ENCODE measurements around the gene MT2A.

The MT2A gene

DNA sequence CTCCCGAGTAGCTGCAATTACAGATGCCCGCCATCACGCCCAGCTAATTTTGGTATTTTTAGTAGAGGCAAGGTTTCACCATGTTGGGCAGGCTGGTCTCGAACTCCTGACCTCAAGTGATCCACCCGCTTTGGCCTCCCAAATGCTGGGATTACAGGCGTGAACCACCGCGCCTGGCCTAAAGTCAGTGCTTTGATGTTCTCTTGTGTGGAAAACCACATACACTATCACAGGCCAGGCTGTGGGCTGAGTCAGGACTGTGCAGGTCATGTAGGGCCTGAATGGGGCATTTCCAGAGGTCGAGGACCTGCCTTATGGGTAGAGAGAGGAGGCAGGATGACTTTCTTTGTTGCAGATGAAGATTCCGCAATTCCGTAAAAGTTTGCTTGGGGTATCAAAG is 24.1 kb upstream of the MT2A start:
- Mint-ChIP-seq H3K4me3 (no peak overlapping the region), H3K4me1 (ENCODE audit: low read depth) (peaks cover 4% of the 10 kb centered on the region), H3K27ac (no peak overlapping the region), H3K27me3 (ENCODE audit: low read depth) (peaks cover 34% of the 10 kb centered on the region), H3K9me3 (no peaks in the 10 kb centered on the region), H3K36me3 (ENCODE audit: low read depth) (no peaks in the 10 kb centered on the region)
- no peak for DNase-seq (ENCODE audit: low spot score)

DNA sequence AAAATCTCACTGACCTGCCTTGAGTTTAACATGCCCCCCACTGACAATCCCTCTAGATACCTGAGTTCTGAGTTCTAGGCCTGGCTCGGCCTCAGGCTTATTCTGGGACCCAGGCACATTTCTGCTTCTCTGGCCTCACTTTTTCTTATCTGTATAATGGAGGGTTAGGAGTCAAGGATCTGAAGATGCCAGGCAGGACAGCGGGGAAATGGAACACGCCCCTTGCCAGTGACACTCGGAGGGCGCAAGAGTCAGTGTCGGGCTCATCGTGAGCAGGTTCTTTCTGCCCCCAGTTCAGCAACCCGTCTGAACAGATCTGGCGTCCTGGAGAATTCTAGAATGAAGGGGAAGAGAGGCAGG is 19.6 kb upstream of the MT2A start:
- Mint-ChIP-seq H3K27me3 (ENCODE audit: low read depth) (peaks cover 41% of the 10 kb centered on the region), H3K4me3 (peak overlapping the region; percentile 87), H3K4me1 (ENCODE audit: low read depth) (peaks cover 18% of the 10 kb centered on the region), H3K36me3 (ENCODE audit: low read depth) (no peaks in the 10 kb centered on the region), H3K27ac (no peak overlapping the region), H3K9me3 (no peaks in the 10 kb centered on the region)
- no peak for DNase-seq (ENCODE audit: low spot score)

DNA sequence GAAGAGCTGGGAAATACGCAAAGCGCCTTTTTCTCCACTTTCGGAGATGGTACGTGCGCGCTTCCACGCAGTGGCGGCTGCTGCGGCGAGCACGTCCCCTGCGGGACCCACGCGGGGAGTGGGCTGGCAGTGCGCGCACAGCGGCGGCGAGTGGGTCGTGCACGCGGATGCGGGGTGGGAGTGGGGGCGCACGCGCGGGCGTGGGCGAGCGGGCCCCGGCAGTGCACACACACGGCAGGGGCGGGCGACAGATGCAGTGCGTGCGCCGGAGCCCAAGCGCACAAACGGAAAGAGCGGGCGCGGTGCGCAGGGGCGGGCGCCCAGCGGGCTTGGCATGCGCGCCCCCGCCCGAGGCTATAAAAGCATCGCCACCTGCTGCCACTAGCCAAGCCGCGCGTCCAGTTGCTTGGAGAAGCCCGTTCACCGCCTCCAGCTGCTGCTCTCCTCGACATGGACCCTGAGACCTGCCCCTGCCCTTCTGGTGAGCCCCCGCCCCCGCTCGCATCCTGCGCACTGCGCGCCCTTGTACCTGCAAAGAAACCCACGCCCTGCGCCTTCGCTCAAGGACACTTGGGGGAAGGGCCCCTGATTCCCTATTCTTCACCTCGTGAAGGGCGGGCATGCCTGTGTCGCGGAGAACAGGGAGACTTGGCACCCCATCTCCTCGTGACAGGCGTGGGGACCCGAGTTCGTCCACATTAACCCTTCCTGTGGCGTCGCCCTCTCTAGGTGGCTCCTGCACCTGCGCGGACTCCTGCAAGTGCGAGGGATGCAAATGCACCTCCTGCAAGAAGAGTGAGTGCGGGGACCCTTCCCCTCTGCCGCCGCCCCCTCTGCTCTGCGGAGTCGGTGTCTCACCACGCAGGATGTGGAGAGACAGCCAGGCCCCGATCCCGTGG is 19.0 kb upstream of the MT2A start, which contains the start of gene MT3:
Gene MT3 (plus strand): TSS at position 388 of the 899 bp plus-strand sequence. CDS start 63 bp downstream, at position 451.
- peaks cover 19% of the 10 kb centered on the region for H3K4me1 Mint-ChIP-seq (ENCODE audit: low read depth)
- peak within 1 kb of the TSS; percentile 87 for H3K4me3 Mint-ChIP-seq
- no peaks in the 10 kb centered on the region for H3K36me3 Mint-ChIP-seq (ENCODE audit: low read depth)
- H3K27ac Mint-ChIP-seq, result peak within 1 kb of the TSS; percentile 43
- peaks cover 38% of the 10 kb centered on the region for H3K27me3 Mint-ChIP-seq (ENCODE audit: low read depth)
- peak; percentile 38 for DNase-seq (ENCODE audit: low spot score)
- no peaks in the 10 kb centered on the region for H3K9me3 Mint-ChIP-seq

GRCh38 chr16:56591377-56592060 is 16.9 kb upstream of the MT2A start:
- Mint-ChIP-seq H3K36me3 (ENCODE audit: low read depth) (no peaks in the 10 kb centered on the region), H3K4me3 (no peak overlapping the region), H3K4me1 (ENCODE audit: low read depth) (peaks cover 19% of the 10 kb centered on the region), H3K27ac (no peak overlapping the region), H3K27me3 (ENCODE audit: low read depth) (peaks cover 36% of the 10 kb centered on the region), H3K9me3 (no peaks in the 10 kb centered on the region)
- no peak for DNase-seq (ENCODE audit: low spot score)

DNA sequence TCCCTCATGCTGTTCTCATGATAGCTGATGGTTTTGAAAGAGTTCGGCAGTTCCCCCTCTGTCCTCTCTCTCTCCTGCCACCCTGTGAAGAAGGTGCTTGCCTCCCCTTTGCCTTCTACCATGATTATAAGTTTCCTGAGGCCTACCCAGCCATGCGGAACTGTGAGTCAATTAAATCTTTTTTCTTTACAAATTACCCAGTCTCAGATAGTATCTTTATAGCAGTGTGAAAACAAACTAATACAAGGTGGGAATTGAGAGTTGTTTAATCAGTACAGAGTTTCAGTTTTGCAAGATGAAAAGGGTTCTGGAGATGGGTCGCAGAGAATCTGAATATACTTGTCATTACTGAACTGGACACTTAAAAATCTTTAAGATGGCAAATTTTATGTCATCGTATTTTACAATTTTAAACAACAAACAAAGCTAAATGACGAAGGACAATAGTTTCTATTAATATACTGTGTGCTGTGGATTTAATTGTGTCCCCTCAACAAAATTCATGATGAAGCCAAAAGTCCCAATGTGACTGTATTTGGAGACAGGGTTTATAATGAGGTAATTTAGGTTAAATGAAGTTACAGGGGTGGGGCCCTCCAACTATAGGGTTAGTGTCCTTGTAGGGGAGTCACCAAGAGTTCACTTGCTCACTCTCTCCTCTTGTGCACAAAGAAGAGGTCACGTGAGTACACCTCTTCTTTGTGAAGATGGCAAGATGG is 14.7 kb upstream of the MT2A start:
- H3K9me3 Mint-ChIP-seq, result no peaks in the 10 kb centered on the region
- peaks cover 26% of the 10 kb centered on the region for H3K4me1 Mint-ChIP-seq (ENCODE audit: low read depth)
- no peak for DNase-seq (ENCODE audit: low spot score)
- no peak overlapping the region for H3K4me3 Mint-ChIP-seq
- H3K27me3 Mint-ChIP-seq (ENCODE audit: low read depth), result peaks cover 44% of the 10 kb centered on the region
- H3K27ac Mint-ChIP-seq, result no peak overlapping the region
- no peaks in the 10 kb centered on the region for H3K36me3 Mint-ChIP-seq (ENCODE audit: low read depth)

GRCh38 chr16:56594292-56594619 is 14.1 kb upstream of the MT2A start:
- no peaks in the 10 kb centered on the region for H3K36me3 Mint-ChIP-seq (ENCODE audit: low read depth)
- no peaks in the 10 kb centered on the region for H3K9me3 Mint-ChIP-seq
- H3K4me3 Mint-ChIP-seq, result no peak overlapping the region
- H3K27me3 Mint-ChIP-seq (ENCODE audit: low read depth), result peaks cover 42% of the 10 kb centered on the region
- peaks cover 23% of the 10 kb centered on the region for H3K4me1 Mint-ChIP-seq (ENCODE audit: low read depth)
- no peak for DNase-seq (ENCODE audit: low spot score)
- no peak overlapping the region for H3K27ac Mint-ChIP-seq

DNA sequence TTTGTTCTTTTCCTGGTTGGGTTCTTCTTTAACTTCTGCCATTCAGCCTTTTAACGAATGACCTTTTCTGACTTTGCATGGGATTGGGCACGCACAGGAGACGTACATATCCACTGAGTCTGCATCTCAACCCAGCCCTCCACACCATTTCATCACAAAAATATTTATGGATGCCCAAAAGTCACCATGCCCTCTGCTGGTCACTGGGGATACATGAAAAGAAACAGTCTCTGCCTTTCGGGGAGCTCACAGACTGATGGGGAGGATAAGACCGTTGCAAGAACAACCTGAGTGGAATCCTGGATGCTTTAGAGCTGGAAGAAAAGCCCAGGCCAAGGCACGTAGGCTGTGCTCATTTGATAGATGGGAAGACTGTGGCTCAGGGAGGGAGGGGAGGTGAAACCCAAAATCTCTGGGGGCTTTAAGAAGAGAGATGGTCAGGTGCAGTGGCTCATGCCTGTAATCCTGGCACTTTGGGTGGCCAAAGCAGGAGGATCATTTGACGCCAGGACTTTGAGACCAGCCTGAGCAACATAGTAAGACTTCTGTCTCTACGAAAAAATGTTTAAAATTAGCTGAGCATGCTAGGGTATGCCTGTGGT is 7.9 kb upstream of the MT2A start:
- no peak overlapping the region for H3K27ac Mint-ChIP-seq
- no peaks in the 10 kb centered on the region for H3K9me3 Mint-ChIP-seq
- H3K36me3 Mint-ChIP-seq (ENCODE audit: low read depth), result no peaks in the 10 kb centered on the region
- no peak overlapping the region for H3K4me3 Mint-ChIP-seq
- no peak for DNase-seq (ENCODE audit: low spot score)
- H3K4me1 Mint-ChIP-seq (ENCODE audit: low read depth), result peaks cover 17% of the 10 kb centered on the region
- H3K27me3 Mint-ChIP-seq (ENCODE audit: low read depth), result peaks cover 35% of the 10 kb centered on the region

DNA sequence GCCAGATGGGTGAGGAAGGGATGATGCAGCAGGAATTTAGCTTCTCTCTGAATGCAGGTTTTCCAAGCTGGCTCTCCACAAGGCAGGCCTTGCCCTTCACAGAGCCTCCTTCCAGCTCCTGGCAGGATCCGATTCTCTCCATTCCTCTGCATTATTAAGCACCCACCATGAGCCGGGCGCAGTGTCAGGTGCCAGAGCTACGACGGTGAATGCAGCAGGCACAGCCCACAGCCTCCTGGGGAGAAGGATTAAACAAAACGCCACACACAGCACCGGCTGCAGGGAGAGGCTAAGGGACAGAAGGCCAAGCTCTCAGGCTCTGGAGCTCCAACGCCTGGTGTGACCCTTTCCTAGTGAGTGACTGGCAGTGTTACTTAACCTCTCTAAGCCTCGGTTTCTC is 7.1 kb upstream of the MT2A start:
- no peaks in the 10 kb centered on the region for H3K36me3 Mint-ChIP-seq (ENCODE audit: low read depth)
- peaks cover 17% of the 10 kb centered on the region for H3K4me1 Mint-ChIP-seq (ENCODE audit: low read depth)
- H3K27ac Mint-ChIP-seq, result no peak overlapping the region
- peaks cover 31% of the 10 kb centered on the region for H3K27me3 Mint-ChIP-seq (ENCODE audit: low read depth)
- H3K9me3 Mint-ChIP-seq, result no peaks in the 10 kb centered on the region
- no peak overlapping the region for H3K4me3 Mint-ChIP-seq
- no peak for DNase-seq (ENCODE audit: low spot score)

GRCh38 chr16:56603589-56603988 is 4.8 kb upstream of the MT2A start:
- no peaks in the 10 kb centered on the region for H3K36me3 Mint-ChIP-seq (ENCODE audit: low read depth)
- H3K4me1 Mint-ChIP-seq (ENCODE audit: low read depth), result peaks cover 24% of the 10 kb centered on the region
- no peaks in the 10 kb centered on the region for H3K9me3 Mint-ChIP-seq
- DNase-seq (ENCODE audit: low spot score), result no peak
- H3K4me3 Mint-ChIP-seq, result no peak overlapping the region
- peaks cover 14% of the 10 kb centered on the region for H3K27me3 Mint-ChIP-seq (ENCODE audit: low read depth)
- no peak overlapping the region for H3K27ac Mint-ChIP-seq

GRCh38 chr16:56604966-56605365 is 3.4 kb upstream of the MT2A start:
- Mint-ChIP-seq H3K36me3 (ENCODE audit: low read depth) (peaks cover 3% of the 10 kb centered on the region), H3K27me3 (ENCODE audit: low read depth) (peaks cover 14% of the 10 kb centered on the region), H3K9me3 (no peaks in the 10 kb centered on the region), H3K4me3 (no peak overlapping the region), H3K4me1 (ENCODE audit: low read depth) (peaks cover 32% of the 10 kb centered on the region), H3K27ac (peak overlapping the region; percentile 39)
- DNase-seq (ENCODE audit: low spot score), result no peak

DNA sequence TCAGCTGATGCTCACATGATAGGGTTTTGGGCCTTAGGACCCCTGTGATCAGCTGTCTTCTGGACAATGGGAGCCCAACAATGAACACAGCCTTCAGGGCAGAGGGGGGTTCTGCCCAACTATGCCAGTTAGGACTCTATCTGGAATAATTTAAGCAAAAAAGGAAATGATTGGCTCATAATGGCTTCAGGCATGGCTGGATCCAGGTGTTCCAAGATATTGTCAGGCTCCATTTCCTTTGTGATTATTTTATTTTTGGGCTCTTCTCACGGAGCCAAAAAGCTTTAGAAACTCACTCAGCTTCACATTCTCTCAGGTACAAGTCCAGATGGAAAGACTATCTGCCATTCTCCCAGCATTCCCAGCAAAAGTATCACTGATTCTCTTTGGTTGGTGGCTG is 2.9 kb upstream of the MT2A start:
- Mint-ChIP-seq H3K4me1 (ENCODE audit: low read depth) (peaks cover 32% of the 10 kb centered on the region), H3K4me3 (no peak overlapping the region), H3K27ac (no peak overlapping the region), H3K36me3 (ENCODE audit: low read depth) (peaks cover 3% of the 10 kb centered on the region), H3K9me3 (no peaks in the 10 kb centered on the region), H3K27me3 (ENCODE audit: low read depth) (peaks cover 10% of the 10 kb centered on the region)
- no peak for DNase-seq (ENCODE audit: low spot score)

DNA sequence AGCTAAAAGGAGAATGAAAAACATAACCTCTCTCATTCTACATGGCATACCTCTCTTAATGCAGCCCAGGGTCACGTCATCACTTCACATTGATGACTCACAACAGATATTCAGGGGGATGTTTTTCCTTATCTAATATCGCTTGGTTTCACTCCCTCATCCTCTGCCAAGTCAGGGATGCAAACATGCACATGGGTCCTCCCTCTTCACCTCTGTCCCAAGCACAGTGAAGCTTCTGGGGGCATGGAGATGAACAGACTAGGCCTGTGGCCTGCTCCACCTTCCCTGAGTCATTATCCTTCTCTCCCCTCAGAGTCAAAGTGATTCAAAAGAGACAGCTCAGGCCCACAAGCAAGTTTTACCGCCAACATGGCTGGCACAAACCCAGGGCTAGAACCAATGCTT is 2.3 kb upstream of the MT2A start:
- H3K36me3 Mint-ChIP-seq (ENCODE audit: low read depth), result peaks cover 3% of the 10 kb centered on the region
- no peaks in the 10 kb centered on the region for H3K9me3 Mint-ChIP-seq
- H3K4me3 Mint-ChIP-seq, result no peak overlapping the region
- peaks cover 5% of the 10 kb centered on the region for H3K27me3 Mint-ChIP-seq (ENCODE audit: low read depth)
- peaks cover 37% of the 10 kb centered on the region for H3K4me1 Mint-ChIP-seq (ENCODE audit: low read depth)
- no peak for DNase-seq (ENCODE audit: low spot score)
- peak overlapping the region; percentile 22 for H3K27ac Mint-ChIP-seq

DNA sequence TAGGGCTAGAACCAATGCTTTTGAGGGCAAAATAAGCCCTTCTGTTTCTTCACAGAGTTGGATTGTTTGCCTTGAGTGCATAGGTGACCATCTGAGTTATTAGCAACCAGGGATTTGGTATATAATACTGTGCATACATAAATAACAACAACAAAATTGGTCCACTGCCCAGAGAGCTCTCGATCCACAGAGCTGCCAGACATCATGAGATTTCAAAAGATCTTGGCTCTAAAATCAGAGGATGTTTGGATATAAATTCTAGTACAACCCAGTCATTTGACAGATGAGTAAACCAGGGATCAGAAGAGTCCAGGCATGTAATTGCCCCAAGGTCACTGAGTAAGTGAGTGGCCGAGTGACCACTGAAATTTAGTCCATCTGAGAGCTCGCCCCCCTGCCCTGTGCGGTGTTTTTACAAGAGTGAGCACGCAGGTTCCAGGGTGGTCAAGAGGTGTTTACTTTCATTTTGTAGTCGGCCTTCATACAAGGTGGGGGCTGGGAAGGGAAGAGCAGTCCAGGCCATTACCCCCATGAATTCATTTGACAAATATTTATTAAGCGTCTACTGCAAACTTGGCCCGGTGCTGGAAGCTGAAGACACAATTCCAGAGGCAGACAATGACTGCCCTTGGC is 1.8 kb upstream of the MT2A start:
- H3K4me1 Mint-ChIP-seq (ENCODE audit: low read depth), result peaks cover 42% of the 10 kb centered on the region
- no peak for DNase-seq (ENCODE audit: low spot score)
- peak overlapping the region; percentile 71 for H3K27ac Mint-ChIP-seq
- no peaks in the 10 kb centered on the region for H3K9me3 Mint-ChIP-seq
- H3K4me3 Mint-ChIP-seq, result peak overlapping the region; percentile 25
- peaks cover 3% of the 10 kb centered on the region for H3K36me3 Mint-ChIP-seq (ENCODE audit: low read depth)
- H3K27me3 Mint-ChIP-seq (ENCODE audit: low read depth), result peaks cover 4% of the 10 kb centered on the region
